SJSA1 (cell line): Measurements from ENCODE around the gene CCDC78. TPM values are rescaled to one million over a fixed set of nuclear protein-coding genes. Genes with fewer than 3 reads are reported as not detected.

Experiments used
- DNase-seq, 2 experiments: peaks; one replicate each; pipeline ENCODE4 v3.0.0-alpha.2; 2015 to 2020; ENCODE audit warnings: low spot score in 2 of 2, low read depth in 1 of 2
- H3K27ac ChIP-seq: fragments of 250-450 bp; sonication (Bioruptor Pico); 2 replicates; pipeline ENCODE4 v1.5.1; 2020; ENCODE audit warnings: mild to moderate bottlenecking, moderate library complexity
- H3K27me3 ChIP-seq: fragments of 250-450 bp; sonication (Bioruptor Pico); replicated peaks from 2 replicates; pipeline ENCODE4 v1.5.1; 2020; ENCODE audit warnings: mild to moderate bottlenecking, moderate library complexity
- H3K36me3 ChIP-seq: fragments of 250-450 bp; sonication (Bioruptor Pico); 2 replicates; pipeline ENCODE4 v1.5.1; 2020; ENCODE audit warnings: mild to moderate bottlenecking
- H3K4me1 ChIP-seq: fragments of 250-450 bp; sonication (Bioruptor Pico); replicated peaks from 2 replicates; pipeline ENCODE4 v1.6.1; 2021; ENCODE audit warnings: mild to moderate bottlenecking
- H3K4me3 ChIP-seq: fragments of 250-450 bp; sonication (Bioruptor Pico); 2 replicates; pipeline ENCODE4 v1.5.1; 2020; ENCODE audit warnings: mild to moderate bottlenecking
- H3K9me3 ChIP-seq: fragments of 250-450 bp; sonication (Bioruptor Pico); replicated peaks from 2 replicates; pipeline ENCODE4 v1.5.1; 2020; ENCODE audit warnings: mild to moderate bottlenecking
- total RNA-seq: library from RNA; depleted of rRNA; stranded (reverse); fragments of >200 nt; shearing (Covaris generic); gene quantifications from 2 replicates; pipeline ENCODE4 v1.2.3, GENCODE V29; 2014

CCDC78 gene
- total RNA-seq, 1 experiment from 2014 or later = 0.26 TPM

- no peak overlapping the region for H3K4me3 ChIP-seq
- H3K27ac ChIP-seq = no peak overlapping the region
- H3K36me3 ChIP-seq = peaks cover 3% of the 10 kb centered on the region; the same call in 1 of the 2 replicates
- DNase-seq = peak; percentile 62 to 84
- H3K9me3 ChIP-seq = peaks cover 3% of the 10 kb centered on the region; the same call in 1 of the 2 replicates
- peaks cover 34% of the 10 kb centered on the region for H3K4me1 ChIP-seq
- peaks cover 27% of the 10 kb centered on the region for H3K27me3 ChIP-seq
Observed at GRCh38 chr16:711548-712320, 14.5 kb downstream of the CCDC78 start.

- H3K27me3 ChIP-seq = peaks cover 34% of the 10 kb centered on the region
- no peak for DNase-seq
- peaks cover 3% of the 10 kb centered on the region; the same call in 1 of the 2 replicates for H3K36me3 ChIP-seq
- H3K9me3 ChIP-seq = peaks cover 3% of the 10 kb centered on the region; the same call in 1 of the 2 replicates
- peaks cover 30% of the 10 kb centered on the region for H3K4me1 ChIP-seq
- H3K27ac ChIP-seq = no peak overlapping the region
- no peak overlapping the region for H3K4me3 ChIP-seq
Observed at GRCh38 chr16:711084-711483, 15.2 kb downstream of the CCDC78 start.

GRCh38 chr16:710500-711075 is 15.7 kb downstream of the CCDC78 start:
- Histone ChIP-seq H3K4me3 (no peak overlapping the region), H3K9me3 (peaks cover 3% of the 10 kb centered on the region; the same call in 1 of the 2 replicates), H3K36me3 (peaks cover 3% of the 10 kb centered on the region; the same call in 1 of the 2 replicates), H3K4me1 (peaks cover 25% of the 10 kb centered on the region), H3K27me3 (peaks cover 36% of the 10 kb centered on the region), H3K27ac (no peak overlapping the region)
- no peak for DNase-seq

- H3K4me3 ChIP-seq = no peak overlapping the region
Observed at GRCh38 chr16:709566-710499, 16.4 kb downstream of the CCDC78 start.

GRCh38 chr16:708959-709358 is 17.3 kb downstream of the CCDC78 start:
- no peak for DNase-seq
- Histone ChIP-seq H3K27ac (no peak overlapping the region), H3K9me3 (no peaks in the 10 kb centered on the region), H3K4me1 (peaks cover 11% of the 10 kb centered on the region), H3K36me3 (no peaks in the 10 kb centered on the region), H3K27me3 (peaks cover 48% of the 10 kb centered on the region), H3K4me3 (no peak overlapping the region)

More at GRCh38 chr16:709566-710499, 16.4 kb downstream of the CCDC78 start:
- peaks cover 39% of the 10 kb centered on the region for H3K27me3 ChIP-seq
- H3K27ac ChIP-seq = no peak overlapping the region
- H3K4me1 ChIP-seq = peaks cover 19% of the 10 kb centered on the region
- no peaks in the 10 kb centered on the region for H3K36me3 ChIP-seq
- DNase-seq = peak; percentile 66 to 85
- H3K9me3 ChIP-seq = no peaks in the 10 kb centered on the region

GRCh38 chr16:708019-708418 is 18.2 kb downstream of the CCDC78 start:
- Histone ChIP-seq H3K9me3 (no peaks in the 10 kb centered on the region), H3K4me1 (peaks cover 11% of the 10 kb centered on the region), H3K4me3 (no peak overlapping the region), H3K27me3 (peaks cover 57% of the 10 kb centered on the region), H3K36me3 (no peaks in the 10 kb centered on the region), H3K27ac (no peak overlapping the region)
- no peak for DNase-seq

- Histone ChIP-seq H3K27me3 (peaks cover 67% of the 10 kb centered on the region), H3K9me3 (no peaks in the 10 kb centered on the region), H3K27ac (no peak overlapping the region), H3K4me3 (no peak overlapping the region), H3K36me3 (no peaks in the 10 kb centered on the region), H3K4me1 (peaks cover 6% of the 10 kb centered on the region)
- DNase-seq = no peak
Observed at GRCh38 chr16:707062-707538, 19.1 kb downstream of the CCDC78 start.

- peaks cover 73% of the 10 kb centered on the region for H3K27me3 ChIP-seq
- no peak overlapping the region for H3K4me3 ChIP-seq
- DNase-seq = no peak
- no peaks in the 10 kb centered on the region for H3K9me3 ChIP-seq
- H3K36me3 ChIP-seq = no peaks in the 10 kb centered on the region
- H3K27ac ChIP-seq = no peak overlapping the region
- peaks cover 6% of the 10 kb centered on the region for H3K4me1 ChIP-seq
Observed at GRCh38 chr16:706189-707061, 19.8 kb downstream of the CCDC78 start.

- Histone ChIP-seq H3K4me3 (no peak within 1 kb of the TSS), H3K4me1 (peaks cover 6% of the 10 kb centered on the region), H3K27ac (no peak within 1 kb of the TSS), H3K9me3 (no peaks in the 10 kb centered on the region), H3K27me3 (peaks cover 77% of the 10 kb centered on the region), H3K36me3 (no peaks in the 10 kb centered on the region)
- no peak for DNase-seq
Observed at GRCh38 chr16:705431-706188, 20.6 kb downstream of the CCDC78 start, which contains the start of gene FBXL16. Gene FBXL16 (minus strand): TSS chr16:705801. CDS start chr16:697405, 8,396 bp downstream.

- no peak overlapping the region for H3K27ac ChIP-seq
- peaks cover 77% of the 10 kb centered on the region for H3K27me3 ChIP-seq
Observed at GRCh38 chr16:704552-705380, 21.5 kb downstream of the CCDC78 start.

GRCh38 chr16:704047-704446 is 22.2 kb downstream of the CCDC78 start:
- Histone ChIP-seq H3K4me3 (no peak overlapping the region), H3K9me3 (no peaks in the 10 kb centered on the region), H3K36me3 (no peaks in the 10 kb centered on the region), H3K27ac (no peak overlapping the region), H3K4me1 (no peaks in the 10 kb centered on the region), H3K27me3 (peaks cover 77% of the 10 kb centered on the region)
- DNase-seq = no peak

More at GRCh38 chr16:704552-705380, 21.5 kb downstream of the CCDC78 start:
- no peak for DNase-seq
- H3K36me3 ChIP-seq = no peaks in the 10 kb centered on the region
- H3K4me1 ChIP-seq = peaks cover 2% of the 10 kb centered on the region
- no peak overlapping the region for H3K4me3 ChIP-seq
- no peaks in the 10 kb centered on the region for H3K9me3 ChIP-seq
